KMS-11 (cell line): ENCODE results near the gene RBM38.

ENCODE experiments used
- H2AFZ ChIP-seq: fragments of 200-600 bp; sonication (generic); 2 replicates; pipeline ENCODE4 v1.6.1; 2016; ENCODE audit warnings: antibody characterized with exemption, mixed run types, low read depth
- H3K27ac ChIP-seq: fragments of 200-600 bp; sonication (generic); 2 replicates; pipeline ENCODE4 v1.6.1; 2016; ENCODE audit warnings: mild to moderate bottlenecking, mixed run types
- H3K27me3 ChIP-seq: fragments of 200-600 bp; sonication (generic); 2 replicates; pipeline ENCODE4 v1.6.1; 2017; ENCODE audit warnings: mild to moderate bottlenecking, low read depth, mixed run types, moderate library complexity; ENCODE audit not compliant: insufficient read depth
- H3K36me3 ChIP-seq: fragments of 200-600 bp; sonication (generic); 2 replicates; pipeline ENCODE4 v1.6.1; 2017; ENCODE audit warnings: mild to moderate bottlenecking, mixed run types; ENCODE audit not compliant: insufficient read depth
- H3K4me1 ChIP-seq: fragments of 200-600 bp; sonication (generic); 2 replicates; pipeline ENCODE4 v1.6.1; 2016; ENCODE audit warnings: mild to moderate bottlenecking, low read depth, mixed run types; ENCODE audit not compliant: poor library complexity, severe bottlenecking
- H3K4me2 ChIP-seq: fragments of 200-600 bp; sonication (generic); 2 replicates; pipeline ENCODE4 v1.7.0; 2016; ENCODE audit warnings: mild to moderate bottlenecking, mixed run types
- H3K4me3 ChIP-seq: fragments of 200-600 bp; sonication (generic); IDR thresholded peaks from 2 replicates; pipeline ENCODE4 v1.6.1; 2017; ENCODE audit warnings: low read depth, low read length, mixed read lengths; ENCODE audit not compliant: insufficient read depth
- H3K79me2 ChIP-seq: fragments of 200-600 bp; sonication (generic); 2 replicates; pipeline ENCODE4 v1.6.1; 2016; ENCODE audit warnings: low read depth, mixed run types; ENCODE audit not compliant: insufficient read depth
- H3K9ac ChIP-seq: fragments of 200-600 bp; sonication (generic); 2 replicates; pipeline ENCODE4 v1.6.1; 2016; ENCODE audit warnings: mild to moderate bottlenecking, mixed run types
- H4K20me1 ChIP-seq: fragments of 200-600 bp; sonication (generic); 2 replicates; pipeline ENCODE4 v1.6.1; 2016; ENCODE audit warnings: mild to moderate bottlenecking, mixed run types; ENCODE audit not compliant: insufficient read depth
- TF ChIP-seq, protein P1 (sequence below): fragments of 200-600 bp; sonication (generic); conservative IDR thresholded peaks from 2 replicates; pipeline ENCODE4 v1.6.1; 2017; ENCODE audit warnings: low read depth, mild to moderate bottlenecking, antibody characterized with exemption, low read length, moderate library complexity, mixed read lengths

RBM38 gene

DNA sequence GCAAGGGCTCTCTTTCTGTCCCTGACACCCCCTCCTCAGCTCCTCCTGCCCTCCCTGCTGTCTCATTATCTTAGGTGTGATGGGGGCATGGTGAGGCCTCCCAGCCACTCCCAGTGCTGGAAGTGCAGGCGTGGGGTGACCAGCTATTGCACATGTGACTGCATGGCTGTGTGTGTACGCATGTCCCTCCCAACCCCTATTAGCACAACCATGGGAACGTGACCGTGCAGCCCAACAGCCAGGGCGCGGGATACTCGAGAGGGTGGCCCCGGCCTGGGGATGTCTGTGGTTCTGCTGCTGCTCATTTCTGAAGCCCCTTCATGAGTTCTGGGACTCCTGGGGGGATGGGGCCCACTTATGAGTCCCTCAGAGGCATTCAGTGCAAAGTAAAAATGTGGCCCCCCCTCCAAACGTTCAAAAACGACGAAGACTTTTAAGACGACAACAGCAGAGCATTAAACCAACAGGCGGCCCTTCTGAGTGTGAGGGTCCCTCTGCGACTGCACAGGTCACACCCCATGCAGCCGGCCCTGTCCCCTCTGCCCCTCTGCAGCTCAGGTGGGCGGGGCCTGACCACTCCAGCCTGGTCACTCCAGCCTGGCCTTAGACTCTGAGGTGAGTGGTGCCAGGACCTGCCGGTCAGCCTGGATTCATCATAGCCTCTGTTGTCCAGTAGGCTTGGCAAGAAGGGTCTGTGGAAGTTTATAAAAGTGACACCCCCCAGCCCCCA, 51.1 kb downstream of the RBM38 start:
- Histone ChIP-seq H3K79me2 (no peaks in the 10 kb centered on the region), H3K4me2 (no peak overlapping the region), H3K27me3 (no peaks in the 10 kb centered on the region; the same call in 1 of the 2 replicates), H3K9ac (no peak overlapping the region), H3K4me1 (no peaks in the 10 kb centered on the region), H2AFZ (no peak overlapping the region), H3K4me3 (no peak overlapping the region), H3K27ac (no peak overlapping the region), H3K36me3 (no peaks in the 10 kb centered on the region), H4K20me1 (no peaks in the 10 kb centered on the region)
- TF ChIP-seq, protein P1, sequence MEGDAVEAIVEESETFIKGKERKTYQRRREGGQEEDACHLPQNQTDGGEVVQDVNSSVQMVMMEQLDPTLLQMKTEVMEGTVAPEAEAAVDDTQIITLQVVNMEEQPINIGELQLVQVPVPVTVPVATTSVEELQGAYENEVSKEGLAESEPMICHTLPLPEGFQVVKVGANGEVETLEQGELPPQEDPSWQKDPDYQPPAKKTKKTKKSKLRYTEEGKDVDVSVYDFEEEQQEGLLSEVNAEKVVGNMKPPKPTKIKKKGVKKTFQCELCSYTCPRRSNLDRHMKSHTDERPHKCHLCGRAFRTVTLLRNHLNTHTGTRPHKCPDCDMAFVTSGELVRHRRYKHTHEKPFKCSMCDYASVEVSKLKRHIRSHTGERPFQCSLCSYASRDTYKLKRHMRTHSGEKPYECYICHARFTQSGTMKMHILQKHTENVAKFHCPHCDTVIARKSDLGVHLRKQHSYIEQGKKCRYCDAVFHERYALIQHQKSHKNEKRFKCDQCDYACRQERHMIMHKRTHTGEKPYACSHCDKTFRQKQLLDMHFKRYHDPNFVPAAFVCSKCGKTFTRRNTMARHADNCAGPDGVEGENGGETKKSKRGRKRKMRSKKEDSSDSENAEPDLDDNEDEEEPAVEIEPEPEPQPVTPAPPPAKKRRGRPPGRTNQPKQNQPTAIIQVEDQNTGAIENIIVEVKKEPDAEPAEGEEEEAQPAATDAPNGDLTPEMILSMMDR: no peak

DNA sequence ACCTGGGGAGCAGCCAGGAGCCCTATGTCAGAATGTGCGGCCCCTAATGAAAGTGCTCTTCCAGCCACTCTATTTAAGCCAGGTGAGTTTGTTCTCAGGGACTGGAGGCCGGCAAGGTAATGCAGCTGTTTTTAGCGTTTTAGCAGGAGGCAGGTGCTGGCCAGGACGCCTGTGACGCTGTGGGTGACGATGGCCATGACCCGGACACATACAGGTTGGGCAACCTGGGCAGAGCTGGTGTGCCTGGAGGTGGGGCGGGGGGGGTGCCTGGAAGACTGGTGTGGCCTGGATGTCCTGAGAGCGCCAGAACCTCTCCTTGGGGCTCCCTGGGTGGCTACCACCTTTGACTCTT, 51.7 kb downstream of the RBM38 start:
- no peaks in the 10 kb centered on the region; the same call in 1 of the 2 replicates for H3K27me3 ChIP-seq
- H2AFZ ChIP-seq: no peak overlapping the region
- no peaks in the 10 kb centered on the region for H3K4me1 ChIP-seq
- H3K4me2 ChIP-seq: no peak overlapping the region
- no peak overlapping the region for H3K27ac ChIP-seq
- H4K20me1 ChIP-seq: no peaks in the 10 kb centered on the region
- TF ChIP-seq, protein P1: no peak
- no peak overlapping the region for H3K9ac ChIP-seq
- H3K4me3 ChIP-seq: no peak overlapping the region
- no peaks in the 10 kb centered on the region for H3K79me2 ChIP-seq
- no peaks in the 10 kb centered on the region for H3K36me3 ChIP-seq

DNA sequence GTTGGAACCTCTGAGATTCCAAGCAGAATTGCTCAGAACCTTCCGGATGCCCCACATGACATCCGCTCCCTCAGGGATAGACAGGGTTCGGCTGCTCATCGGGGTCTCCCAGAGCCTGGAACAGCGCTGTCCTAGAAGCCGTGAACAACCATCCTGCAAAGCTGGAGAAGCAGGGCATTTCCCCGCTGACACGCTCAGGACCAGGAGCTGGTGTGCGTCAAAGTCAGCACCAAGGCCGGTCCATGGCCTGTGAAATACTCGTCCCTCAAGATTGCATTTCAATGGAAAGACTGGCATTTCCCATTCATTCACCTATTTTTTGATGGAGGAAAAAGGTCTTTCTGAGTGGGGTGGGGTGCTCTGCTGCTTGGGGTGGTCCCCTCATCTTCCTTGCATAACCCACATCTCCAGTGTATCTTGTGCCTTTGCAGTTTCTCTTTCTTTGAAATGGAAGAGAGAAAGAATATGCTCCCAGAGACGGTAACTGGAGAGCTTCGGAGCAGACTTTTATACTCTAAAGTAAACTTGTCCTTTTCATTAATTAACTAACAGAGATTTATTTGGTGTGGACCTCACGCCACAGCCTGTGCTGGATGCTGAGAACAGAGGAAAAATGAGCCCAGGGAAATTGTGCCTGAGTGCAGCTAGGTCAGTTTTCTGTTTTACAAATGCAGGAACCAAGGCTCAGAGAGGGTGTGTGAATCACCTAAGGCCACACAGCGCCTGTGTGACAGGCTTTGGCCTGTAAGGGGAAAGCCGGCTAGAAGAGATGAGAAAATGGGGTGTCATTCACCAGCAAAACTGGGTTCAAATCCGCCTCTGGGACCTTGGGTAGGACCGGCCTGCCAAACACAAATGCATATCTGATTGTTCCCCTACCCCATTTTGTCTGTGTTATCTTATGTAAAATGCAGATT, 52.4 kb downstream of the RBM38 start:
- Histone ChIP-seq H3K27me3 (no peaks in the 10 kb centered on the region; the same call in 1 of the 2 replicates), H4K20me1 (no peaks in the 10 kb centered on the region), H3K4me3 (no peak overlapping the region), H3K9ac (no peak overlapping the region), H3K36me3 (no peaks in the 10 kb centered on the region), H3K79me2 (no peaks in the 10 kb centered on the region), H2AFZ (no peak overlapping the region), H3K4me2 (no peak overlapping the region), H3K4me1 (no peaks in the 10 kb centered on the region), H3K27ac (no peak overlapping the region)
- TF ChIP-seq, protein P1: no peak

DNA sequence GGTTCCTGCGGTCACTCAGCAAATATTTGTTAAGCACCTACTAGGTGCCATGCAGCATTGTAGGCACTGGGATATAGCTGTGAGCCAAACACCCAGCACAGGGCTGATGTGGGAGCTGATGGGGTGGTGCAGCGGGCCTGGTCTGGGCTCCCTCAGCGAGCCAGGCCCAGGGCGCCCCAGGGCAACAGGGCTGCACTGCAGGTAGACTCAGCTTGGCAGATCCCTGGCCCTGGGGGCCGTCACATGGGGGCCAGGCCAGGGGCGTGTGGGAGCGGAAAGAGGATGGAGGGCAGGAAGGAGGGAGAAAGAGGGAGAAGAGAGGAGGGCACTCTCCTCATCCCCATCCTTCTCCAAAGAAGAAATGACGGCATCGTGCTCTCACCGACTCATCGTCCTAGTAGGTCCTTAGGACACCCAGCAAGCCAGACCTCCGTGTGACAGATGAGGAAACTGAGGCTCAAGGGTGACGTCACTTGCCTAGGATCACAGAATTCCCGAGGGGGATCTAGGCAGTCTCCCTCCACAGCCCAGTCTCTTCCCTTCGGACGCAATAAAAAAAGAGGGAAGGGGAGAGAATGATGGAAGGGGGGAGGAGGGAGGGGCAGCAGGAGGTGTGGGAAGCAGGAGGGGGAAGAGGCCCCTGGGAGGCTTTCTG, 53.3 kb downstream of the RBM38 start:
- no peak overlapping the region for H3K4me3 ChIP-seq
- H3K27me3 ChIP-seq: no peaks in the 10 kb centered on the region; the same call in 1 of the 2 replicates
- TF ChIP-seq, protein P1: no peak
- H3K9ac ChIP-seq: no peak overlapping the region
- H3K79me2 ChIP-seq: no peaks in the 10 kb centered on the region
- H3K36me3 ChIP-seq: no peaks in the 10 kb centered on the region
- H2AFZ ChIP-seq: no peak overlapping the region
- no peak overlapping the region for H3K27ac ChIP-seq
- no peak overlapping the region for H3K4me2 ChIP-seq
- no peaks in the 10 kb centered on the region for H4K20me1 ChIP-seq
- H3K4me1 ChIP-seq: no peaks in the 10 kb centered on the region
